ENCODE results near the gene FYB1. TPM values are rescaled to one million over a fixed set of nuclear protein-coding genes. Genes with fewer than 3 reads are reported as not detected.

FYB1 gene
- total RNA-seq, 1 experiment from 2014 or later = not detected

GRCh38 chr5:39167141-39167971, 52.0 kb downstream of the FYB1 start:
- Histone ChIP-seq H2AFZ (ENCODE audit: low read length) (no peak overlapping the region), H3K4ac (ENCODE audit: low read depth, low read length) (no peak overlapping the region), H4K8ac (replicated peaks; ENCODE audit: insufficient read length, low read depth, low read length) (no peak overlapping the region), H4K91ac (ENCODE audit: insufficient read length, low read depth, low read length) (no peak overlapping the region), H4K20me1 (ENCODE audit: control insufficient read depth, insufficient read depth, insufficient read length) (no peaks in the 10 kb centered on the region), H3K4me2 (ENCODE audit: insufficient read depth, insufficient read length, low read length) (no peak overlapping the region), H3K9me3 (ENCODE audit: control insufficient read depth, low read depth, low read length) (no peaks in the 10 kb centered on the region), H2BK120ac (ENCODE audit: low read depth, low read length, poor library complexity, severe bottlenecking) (no peak overlapping the region), H4K5ac (ENCODE audit: insufficient read length, low read depth, low read length) (no peak overlapping the region), H3K27me3 (ENCODE audit: insufficient read depth, low read length) (no peaks in the 10 kb centered on the region), H3K27ac (ENCODE audit: insufficient read length, low read depth, low read length) (no peak overlapping the region), H2BK5ac (ENCODE audit: insufficient read length, low read length) (no peak overlapping the region), H3K79me1 (ENCODE audit: insufficient read depth, low read depth, low read length, poor library complexity, severe bottlenecking) (no peaks in the 10 kb centered on the region), H3T11ph (ENCODE audit: low read length) (no peak overlapping the region), H3K4me1 (ENCODE audit: insufficient read depth, low read length) (no peaks in the 10 kb centered on the region), H3K18ac (ENCODE audit: insufficient read length, low read depth, low read length) (no peak overlapping the region), H2BK20ac (ENCODE audit: low read depth, low read length, poor library complexity, severe bottlenecking) (no peak overlapping the region), H3K9ac (ENCODE audit: extremely low read depth, insufficient read length, low read length) (no peak overlapping the region), H3K14ac (ENCODE audit: insufficient read depth, low read length) (no peak overlapping the region), H3K23me2 (ENCODE audit: insufficient read length, low read depth, low read length, poor library complexity, severe bottlenecking) (no peaks in the 10 kb centered on the region), H3K56ac (ENCODE audit: insufficient read length, low read depth, low read length) (no peak overlapping the region), H2AK5ac (ENCODE audit: insufficient read length, low read length) (no peak overlapping the region), H2BK12ac (ENCODE audit: insufficient read length, low read depth, low read length) (no peak overlapping the region), H2BK15ac (ENCODE audit: low read depth, low read length) (no peak overlapping the region), H3K23ac (ENCODE audit: insufficient read length, low read depth, low read length) (no peak overlapping the region), H3K79me2 (ENCODE audit: insufficient read depth, low read length) (no peaks in the 10 kb centered on the region)
- TF ChIP-seq, protein P1, sequence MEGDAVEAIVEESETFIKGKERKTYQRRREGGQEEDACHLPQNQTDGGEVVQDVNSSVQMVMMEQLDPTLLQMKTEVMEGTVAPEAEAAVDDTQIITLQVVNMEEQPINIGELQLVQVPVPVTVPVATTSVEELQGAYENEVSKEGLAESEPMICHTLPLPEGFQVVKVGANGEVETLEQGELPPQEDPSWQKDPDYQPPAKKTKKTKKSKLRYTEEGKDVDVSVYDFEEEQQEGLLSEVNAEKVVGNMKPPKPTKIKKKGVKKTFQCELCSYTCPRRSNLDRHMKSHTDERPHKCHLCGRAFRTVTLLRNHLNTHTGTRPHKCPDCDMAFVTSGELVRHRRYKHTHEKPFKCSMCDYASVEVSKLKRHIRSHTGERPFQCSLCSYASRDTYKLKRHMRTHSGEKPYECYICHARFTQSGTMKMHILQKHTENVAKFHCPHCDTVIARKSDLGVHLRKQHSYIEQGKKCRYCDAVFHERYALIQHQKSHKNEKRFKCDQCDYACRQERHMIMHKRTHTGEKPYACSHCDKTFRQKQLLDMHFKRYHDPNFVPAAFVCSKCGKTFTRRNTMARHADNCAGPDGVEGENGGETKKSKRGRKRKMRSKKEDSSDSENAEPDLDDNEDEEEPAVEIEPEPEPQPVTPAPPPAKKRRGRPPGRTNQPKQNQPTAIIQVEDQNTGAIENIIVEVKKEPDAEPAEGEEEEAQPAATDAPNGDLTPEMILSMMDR (conservative IDR thresholded peaks at IDR 0.05) = no peak
- Mint-ChIP-seq H3K27me3 (ENCODE audit: low read depth) (no peaks in the 10 kb centered on the region), H3K4me3 (no peak overlapping the region), H3K4me1 (peaks cover 5% of the 10 kb centered on the region in 2 experiments), H3K9me3 (no peaks in the 10 kb centered on the region; a peak in 1 of 5 replicates), H3K27ac (no peak overlapping the region; a peak in 1 of 7 replicates), H3K36me3 (ENCODE audit: insufficient read depth in 1 of 3, low read depth in 3 of 3) (no peaks in the 10 kb centered on the region)
- no CpG with 5 or more reads among the region's 5 CpGs for WGBS (ENCODE audit: extremely low coverage, insufficient read length, low lambda C conversion rate)
- DNase-seq = no peak

Data from H9 (cell line).